Prostate gland (tissue), 2 donors: ENCODE results near the gene ARMH1. TPM values are rescaled to one million over a fixed set of nuclear protein-coding genes. Genes with fewer than 3 reads are reported as not detected.

Experiments
- DNase-seq: peaks from one replicate; pipeline ENCODE4 v3.0.0-alpha.2; 2019; ENCODE audit warnings: low spot score
- H3K27ac ChIP-seq, 2 donors: fragments of 200-600 bp; sonication (generic); 2 replicates each; pipeline ENCODE4 v1.5.1; 2017 to 2019
- H3K27me3 ChIP-seq: fragments of 200-600 bp; sonication (generic); replicated peaks from 2 replicates; pipeline ENCODE4 v1.5.1; 2019; ENCODE audit not compliant: insufficient read depth
- H3K36me3 ChIP-seq, 2 donors: fragments of 200-600 bp; sonication (generic); 1 replicate in 1 of 2; 2 replicates in 1 of 2; pipeline versions ENCODE4 v1.5.1 to v1.8.1; 2017 to 2019
- H3K4me1 ChIP-seq: fragments of 200-600 bp; sonication (generic); replicated peaks from 2 replicates; pipeline ENCODE4 v1.5.1; 2019
- H3K4me3 ChIP-seq, 2 donors: fragments of 200-600 bp; sonication (generic); 2 replicates each; pipeline ENCODE4 v1.5.1; 2017 to 2019
- H3K9me3 ChIP-seq: fragments of 200-600 bp; sonication (generic); 2 replicates; pipeline ENCODE4 v1.5.1; 2017
- POLR2A ChIP-seq: fragments of 450-650 bp; IDR thresholded peaks from one replicate; pipeline ENCODE4 v1.6.1; 2016; ENCODE audit warnings: antibody characterized with exemption, mild to moderate bottlenecking
- POLR2AphosphoS5 ChIP-seq: sonication (generic); formaldehyde crosslinking; IDR thresholded peaks from one replicate; pipeline ENCODE4 v1.6.1; 2017; ENCODE audit warnings: antibody characterized with exemption
- WGBS: methylation state at CpG from one replicate; pipeline ENCODE4 v1.1.5; 2018; 5-methylcytosine and 5-hydroxymethylcytosine counted together
- intact Hi-C: fragments of 100-400 bp; cut with DNase I; formaldehyde crosslinking; loops from one replicate; pipeline ENCODE4 v1.14.2; 2022
- total RNA-seq, 2 donors: library from RNA; depleted of rRNA; stranded (reverse); fragments of >200 nt; gene quantifications; one replicate each; pipeline ENCODE4 v1.1.0, GENCODE V29; 2016
- TF ChIP-seq, protein P1 (sequence below), 4 experiments: fragments of 200-600 bp in 2 of 4; fragments of 450-650 bp in 2 of 4; sonication (generic) in 2 of 4; IDR thresholded peaks; 1 replicate in 3 of 4; 2 replicates in 1 of 4; pipeline ENCODE4 v1.5.1; 2016 to 2019; ENCODE audit warnings: antibody characterized with exemption in 4 of 4, mild to moderate bottlenecking in 2 of 4, moderate library complexity in 2 of 4

Gene ARMH1
- total RNA-seq, 2 donors from 2014 or later = 1.0 to 3.6 TPM

DNA sequence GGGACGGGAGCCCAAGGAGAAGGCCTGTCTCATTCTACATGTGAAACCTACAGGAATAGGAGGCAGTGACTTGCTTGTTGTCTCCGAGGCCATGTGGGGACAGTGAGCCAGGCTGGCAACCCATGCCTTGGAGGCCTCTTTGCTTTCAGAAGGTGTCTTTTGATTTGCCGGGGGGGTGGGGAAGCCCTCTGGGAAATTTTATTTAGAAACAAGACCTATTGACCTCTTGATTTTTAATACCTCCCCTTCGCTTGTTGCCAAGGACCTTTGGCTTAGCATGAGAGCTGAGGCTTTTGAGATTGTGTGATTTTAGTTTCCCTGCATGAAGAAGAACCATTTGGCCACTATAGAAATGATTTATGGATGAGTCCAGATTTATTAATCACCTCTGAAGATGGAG lies 4.1 kb downstream of the ARMH1 start:
- WGBS = 84% methylated on average over 4 of the region's 4 CpGs
- intact Hi-C loops = no loop called here
- Histone ChIP-seq H3K4me1 (no peaks in the 10 kb centered on the region), H3K9me3 (no peaks in the 10 kb centered on the region), H3K27me3 (no peaks in the 10 kb centered on the region), H3K36me3 (no peaks in the 10 kb centered on the region), H3K27ac (no peak overlapping the region), H3K4me3 (no peak overlapping the region)
- TF ChIP-seq POLR2A = no peak
- DNase-seq = no peak

DNA sequence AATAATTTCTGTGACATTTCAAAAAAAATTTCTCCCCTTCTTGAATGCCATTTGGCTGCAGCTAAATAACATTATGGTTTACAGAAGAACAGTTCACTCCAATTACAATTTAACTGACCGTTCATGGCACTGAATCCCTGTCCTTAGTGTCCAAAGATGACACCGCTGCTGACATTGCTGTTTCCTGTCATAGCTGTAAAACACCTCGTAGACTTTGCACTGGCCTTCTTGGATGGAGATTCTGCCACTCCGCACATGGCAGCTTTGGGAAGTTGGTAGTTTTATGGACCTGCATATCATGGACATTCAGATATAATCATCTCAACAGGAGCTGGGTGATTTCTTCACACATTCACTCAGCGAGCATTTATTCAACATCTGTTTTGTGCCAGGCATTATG lies 5.0 kb downstream of the ARMH1 start:
- WGBS = 87% methylated on average over 5 of the region's 5 CpGs
- H3K27me3 ChIP-seq = no peaks in the 10 kb centered on the region
- no peak overlapping the region for H3K27ac ChIP-seq
- intact Hi-C loops = no loop called here
- no peaks in the 10 kb centered on the region for H3K4me1 ChIP-seq
- no peak for TF ChIP-seq POLR2AphosphoS5
- TF ChIP-seq, protein P1, sequence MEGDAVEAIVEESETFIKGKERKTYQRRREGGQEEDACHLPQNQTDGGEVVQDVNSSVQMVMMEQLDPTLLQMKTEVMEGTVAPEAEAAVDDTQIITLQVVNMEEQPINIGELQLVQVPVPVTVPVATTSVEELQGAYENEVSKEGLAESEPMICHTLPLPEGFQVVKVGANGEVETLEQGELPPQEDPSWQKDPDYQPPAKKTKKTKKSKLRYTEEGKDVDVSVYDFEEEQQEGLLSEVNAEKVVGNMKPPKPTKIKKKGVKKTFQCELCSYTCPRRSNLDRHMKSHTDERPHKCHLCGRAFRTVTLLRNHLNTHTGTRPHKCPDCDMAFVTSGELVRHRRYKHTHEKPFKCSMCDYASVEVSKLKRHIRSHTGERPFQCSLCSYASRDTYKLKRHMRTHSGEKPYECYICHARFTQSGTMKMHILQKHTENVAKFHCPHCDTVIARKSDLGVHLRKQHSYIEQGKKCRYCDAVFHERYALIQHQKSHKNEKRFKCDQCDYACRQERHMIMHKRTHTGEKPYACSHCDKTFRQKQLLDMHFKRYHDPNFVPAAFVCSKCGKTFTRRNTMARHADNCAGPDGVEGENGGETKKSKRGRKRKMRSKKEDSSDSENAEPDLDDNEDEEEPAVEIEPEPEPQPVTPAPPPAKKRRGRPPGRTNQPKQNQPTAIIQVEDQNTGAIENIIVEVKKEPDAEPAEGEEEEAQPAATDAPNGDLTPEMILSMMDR (IDR thresholded peaks at IDR 0.05) = no peak
- TF ChIP-seq POLR2A = no peak
- no peak for DNase-seq
- no peaks in the 10 kb centered on the region for H3K36me3 ChIP-seq
- no peaks in the 10 kb centered on the region for H3K9me3 ChIP-seq
- H3K4me3 ChIP-seq = no peak overlapping the region

DNA sequence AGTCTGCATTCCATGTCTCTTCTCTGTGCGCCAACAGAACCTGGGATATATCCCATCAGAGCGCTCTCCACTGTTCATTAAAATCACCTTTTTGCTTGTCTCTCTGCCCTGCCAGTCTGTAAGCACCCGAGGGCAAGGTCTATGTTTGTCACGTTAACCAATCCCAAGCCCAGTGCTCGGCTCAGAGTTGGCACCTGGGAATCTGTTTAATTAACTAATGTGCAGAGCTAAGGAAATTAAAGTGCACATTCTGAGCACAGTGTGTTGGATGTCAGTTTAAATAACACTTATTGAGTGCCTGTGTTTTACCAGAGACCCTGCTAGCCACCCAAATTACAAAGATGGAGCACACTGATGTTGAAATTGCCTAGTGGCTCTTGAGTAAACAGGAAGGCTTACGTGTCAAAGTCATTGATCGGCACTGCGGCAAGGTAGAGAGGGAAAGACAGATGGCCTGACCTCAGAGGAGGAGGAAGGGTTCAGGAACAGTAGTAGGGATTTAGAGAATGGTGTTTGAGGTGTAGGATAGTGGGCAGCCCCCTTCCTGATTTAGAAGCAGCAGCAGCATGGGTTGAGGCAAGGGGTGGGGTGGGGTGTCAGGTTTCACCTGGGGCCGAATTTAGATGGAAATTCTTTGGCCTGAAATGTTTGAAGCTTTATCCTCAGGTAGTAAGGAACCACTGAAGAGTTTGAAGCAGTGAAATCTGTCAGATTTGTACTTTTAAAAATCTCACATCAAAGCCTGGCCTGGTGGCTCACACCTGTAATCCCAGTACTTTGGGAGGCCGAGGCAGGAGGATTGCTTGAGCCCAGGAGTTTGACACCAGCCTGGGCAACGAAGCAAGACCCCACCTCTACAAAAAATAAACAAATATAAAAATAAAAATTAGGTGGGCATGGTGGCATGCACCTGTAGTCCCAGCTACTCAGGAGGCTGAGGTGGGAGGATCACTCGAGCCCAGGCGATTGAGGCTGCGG lies 7.7 kb downstream of the ARMH1 start:
- no peak overlapping the region for H3K4me3 ChIP-seq
- H3K27ac ChIP-seq = no peak overlapping the region
- intact Hi-C loops = no loop called here
- H3K27me3 ChIP-seq = no peaks in the 10 kb centered on the region
- WGBS = 81% methylated on average over 14 of the region's 14 CpGs
- TF ChIP-seq, protein P1 (IDR thresholded peaks at IDR 0.05) = no peak
- TF ChIP-seq POLR2AphosphoS5 (no peak), POLR2A (no peak)
- H3K36me3 ChIP-seq = no peaks in the 10 kb centered on the region
- H3K9me3 ChIP-seq = no peaks in the 10 kb centered on the region
- no peaks in the 10 kb centered on the region for H3K4me1 ChIP-seq
- no peak for DNase-seq

DNA sequence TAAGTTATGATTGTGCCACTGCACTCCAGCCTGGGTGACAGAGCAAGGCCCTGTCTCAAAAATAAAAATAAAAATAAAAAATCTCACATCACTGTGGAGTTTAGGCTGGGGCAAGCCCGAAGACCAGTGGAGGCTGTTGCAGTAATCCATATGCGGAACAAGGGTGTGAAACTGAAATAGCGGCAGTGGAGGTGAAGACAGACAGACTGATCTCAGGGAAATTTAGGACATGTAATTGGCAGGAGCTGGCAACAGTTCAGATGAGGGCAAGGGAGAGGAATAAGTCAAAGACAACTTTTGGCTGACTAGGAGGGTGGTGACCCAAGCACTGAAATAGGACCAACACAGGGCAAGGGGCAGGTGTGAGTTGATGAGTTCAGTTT lies 8.4 kb downstream of the ARMH1 start:
- no peak for TF ChIP-seq POLR2A
- no peak for TF ChIP-seq POLR2AphosphoS5
- Histone ChIP-seq H3K27me3 (no peaks in the 10 kb centered on the region), H3K9me3 (no peaks in the 10 kb centered on the region), H3K36me3 (no peaks in the 10 kb centered on the region), H3K4me3 (no peak overlapping the region), H3K27ac (no peak overlapping the region), H3K4me1 (no peaks in the 10 kb centered on the region)
- DNase-seq = no peak
- 91% methylated on average over 3 of the region's 3 CpGs for WGBS
- intact Hi-C loops = no loop called here

DNA sequence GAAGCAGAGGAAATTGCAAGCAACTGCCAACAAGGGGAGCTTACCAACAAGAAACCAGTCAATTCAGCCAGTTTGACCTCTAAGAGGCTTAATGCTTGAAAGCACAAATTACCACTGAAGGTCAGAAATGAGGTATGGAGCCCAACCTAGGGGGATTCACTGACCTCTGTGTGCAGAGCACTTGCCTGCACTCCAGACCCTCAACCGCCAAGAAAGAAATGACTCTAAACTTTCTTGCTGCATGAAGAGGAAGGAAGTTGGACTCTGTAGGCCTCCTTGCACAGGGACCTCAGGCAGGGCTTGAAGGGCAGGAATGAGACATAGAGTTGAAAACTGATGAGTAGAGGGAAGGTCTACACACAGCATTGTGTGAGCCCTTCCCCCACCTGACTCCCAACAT lies 10.0 kb downstream of the ARMH1 start:
- Histone ChIP-seq H3K36me3 (no peaks in the 10 kb centered on the region), H3K27ac (no peak overlapping the region), H3K4me1 (no peaks in the 10 kb centered on the region), H3K27me3 (no peaks in the 10 kb centered on the region), H3K4me3 (no peak overlapping the region), H3K9me3 (no peaks in the 10 kb centered on the region)
- no peak for TF ChIP-seq POLR2A
- TF ChIP-seq, protein P1 (IDR thresholded peaks at IDR 0.05) = no peak
- no peak for TF ChIP-seq POLR2AphosphoS5
- intact Hi-C loops = no loop called here
- no peak for DNase-seq
- 92% methylated on average over 1 of the region's 1 CpG for WGBS

DNA sequence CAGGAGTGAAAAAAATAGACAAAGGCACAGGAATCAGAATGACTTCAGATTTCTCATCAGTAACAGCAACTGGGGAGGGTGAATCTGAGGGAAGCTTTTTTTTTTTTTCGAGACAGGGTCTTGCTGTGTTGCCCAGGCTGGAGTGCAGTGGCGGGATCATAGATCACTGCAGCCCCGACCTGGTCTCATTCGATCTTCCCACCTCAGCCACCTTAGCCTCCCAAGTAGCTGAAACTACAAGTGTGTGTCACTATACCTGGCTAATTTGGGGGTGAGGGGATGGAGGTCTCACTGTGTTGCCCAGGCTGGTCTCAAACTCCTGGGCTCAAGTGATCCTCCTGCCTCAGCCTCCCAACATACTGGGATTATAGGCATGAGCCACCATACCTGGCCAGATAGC lies 10.7 kb downstream of the ARMH1 start:
- TF ChIP-seq POLR2AphosphoS5 (no peak), POLR2A (no peak)
- TF ChIP-seq, protein P1 (IDR thresholded peaks at IDR 0.05) = no peak
- Histone ChIP-seq H3K27me3 (no peaks in the 10 kb centered on the region), H3K36me3 (no peaks in the 10 kb centered on the region), H3K27ac (no peak overlapping the region), H3K4me3 (no peak overlapping the region), H3K9me3 (no peaks in the 10 kb centered on the region), H3K4me1 (no peaks in the 10 kb centered on the region)
- DNase-seq = no peak
- intact Hi-C loops = no loop called here
- WGBS = 95% methylated on average over 4 of the region's 4 CpGs
